Peyer's patch (tissue), 4 donors: ENCODE results near the gene KPNA2. TPM values are rescaled to one million over a fixed set of nuclear protein-coding genes. Genes with fewer than 3 reads are reported as not detected.

ENCODE experiments used
- DNase-seq, 3 donors: peaks; one replicate each; pipeline ENCODE4 v3.0.0-alpha.2; 2017 to 2019
- H3K27ac ChIP-seq, 4 donors: fragments of 200-600 bp; sonication (generic); one replicate each; pipeline ENCODE4 v1.5.1; 2016 to 2019
- H3K27me3 ChIP-seq, 2 donors: fragments of 200-600 bp; sonication (generic); one replicate each; pipeline ENCODE4 v1.5.1; 2019
- H3K36me3 ChIP-seq, 3 donors: fragments of 200-600 bp; sonication (generic); one replicate each; pipeline ENCODE4 v1.5.1; 2016 to 2019
- H3K4me1 ChIP-seq, 4 donors: fragments of 200-600 bp; sonication (generic); one replicate each; pipeline ENCODE4 v1.5.1; 2016 to 2019
- H3K4me3 ChIP-seq, 4 donors: fragments of 200-600 bp; sonication (generic); 1 replicate in 3 of 4; 2 replicates in 1 of 4; pipeline ENCODE4 v1.5.1; 2016 to 2019; ENCODE audit warnings: mild to moderate bottlenecking in 1 of 4
- H3K9me3 ChIP-seq, 4 donors: fragments of 200-600 bp; sonication (generic); one replicate each; pipeline ENCODE4 v1.5.1; 2016 to 2019; ENCODE audit warnings: mild to moderate bottlenecking in 1 of 4
- CTCF ChIP-seq, 6 experiments: fragments of 450-650 bp in 4 of 6; fragments of 200-600 bp in 2 of 6; sonication (generic) in 1 of 6; IDR thresholded peaks; one replicate each; pipeline ENCODE4 v1.5.1; 2017 to 2019; ENCODE audit warnings: antibody characterized with exemption in 6 of 6, mild to moderate bottlenecking in 3 of 6, moderate library complexity in 1 of 6
- POLR2A ChIP-seq, 2 donors: fragments of 450-650 bp; IDR thresholded peaks; one replicate each; pipeline ENCODE4 v1.5.1; 2017; ENCODE audit warnings: antibody characterized with exemption in 2 of 2, mild to moderate bottlenecking in 2 of 2, moderate library complexity in 2 of 2
- total RNA-seq, 4 donors: library from RNA; depleted of rRNA; stranded (reverse); fragments of >200 nt; gene quantifications; one replicate each; pipeline ENCODE4 v1.1.0, GENCODE V29; 2016

Gene KPNA2
- total RNA-seq, 4 donors from 2014 or later, result 11.7 to 21.5 (median 15.2) TPM

GRCh38 chr17:68052810-68053209, 17.3 kb downstream of the KPNA2 start:
- Histone ChIP-seq H3K36me3 (no peaks in the 10 kb centered on the region), H3K27ac (peak overlapping the region in 2 of 4 donors; percentile 42 to 46), H3K4me1 (no peaks in the 10 kb centered on the region), H3K4me3 (no peak overlapping the region), H3K27me3 (no peaks in the 10 kb centered on the region), H3K9me3 (no peaks in the 10 kb centered on the region)
- no peak for DNase-seq
- TF ChIP-seq POLR2A (IDR thresholded peaks at IDR 0.05) (no peak), CTCF (IDR thresholded peaks at IDR 0.05) (no peak)

GRCh38 chr17:68053231-68054013, 17.9 kb downstream of the KPNA2 start:
- H3K36me3 ChIP-seq, result no peaks in the 10 kb centered on the region
- no peak overlapping the region for H3K4me3 ChIP-seq
- DNase-seq, result peak in 1 of 3 donors; percentile 53
- no peaks in the 10 kb centered on the region for H3K9me3 ChIP-seq
- no peaks in the 10 kb centered on the region for H3K4me1 ChIP-seq
- peak overlapping the region in 2 of 4 donors; percentile 42 to 46 for H3K27ac ChIP-seq
- H3K27me3 ChIP-seq, result no peaks in the 10 kb centered on the region
- no peak for TF ChIP-seq CTCF (IDR thresholded peaks at IDR 0.05)
- TF ChIP-seq POLR2A (IDR thresholded peaks at IDR 0.05), result no peak

- no peak for DNase-seq
- no peak for TF ChIP-seq POLR2A (IDR thresholded peaks at IDR 0.05)
- TF ChIP-seq CTCF (IDR thresholded peaks at IDR 0.05), result no peak
- H3K9me3 ChIP-seq, result no peaks in the 10 kb centered on the region
- H3K27ac ChIP-seq, result peak overlapping the region in 2 of 4 donors; percentile 13 to 32
- H3K4me1 ChIP-seq, result no peaks in the 10 kb centered on the region
- no peak overlapping the region for H3K4me3 ChIP-seq
- H3K36me3 ChIP-seq, result no peaks in the 10 kb centered on the region
- H3K27me3 ChIP-seq, result no peaks in the 10 kb centered on the region
Measured at GRCh38 chr17:68054296-68054900, 18.9 kb downstream of the KPNA2 start.

GRCh38 chr17:68057531-68057952, 22.0 kb downstream of the KPNA2 start:
- H3K27ac ChIP-seq, result no peak overlapping the region
- no peaks in the 10 kb centered on the region for H3K36me3 ChIP-seq
- TF ChIP-seq POLR2A (IDR thresholded peaks at IDR 0.05), result no peak
- TF ChIP-seq CTCF (IDR thresholded peaks at IDR 0.05), result peak in 5 of 6 experiments; percentile 16 to 55 (median 52)
- peak in 2 of 3 donors; percentile 28 to 68 for DNase-seq
- no peaks in the 10 kb centered on the region for H3K9me3 ChIP-seq
- H3K27me3 ChIP-seq, result no peaks in the 10 kb centered on the region
- no peak overlapping the region for H3K4me3 ChIP-seq
- no peaks in the 10 kb centered on the region for H3K4me1 ChIP-seq

GRCh38 chr17:68060336-68060735, 24.8 kb downstream of the KPNA2 start:
- H3K27me3 ChIP-seq, result no peaks in the 10 kb centered on the region
- no peak overlapping the region for H3K4me3 ChIP-seq
- H3K4me1 ChIP-seq, result no peaks in the 10 kb centered on the region
- no peaks in the 10 kb centered on the region for H3K9me3 ChIP-seq
- TF ChIP-seq POLR2A (IDR thresholded peaks at IDR 0.05), result no peak
- no peak for TF ChIP-seq CTCF (IDR thresholded peaks at IDR 0.05)
- no peak for DNase-seq
- no peaks in the 10 kb centered on the region for H3K36me3 ChIP-seq
- no peak overlapping the region for H3K27ac ChIP-seq
